Skin of body (tissue), 2 donors: Measurements from ENCODE around the gene HECW1. TPM values are rescaled to one million over a fixed set of nuclear protein-coding genes. Genes with fewer than 3 reads are reported as not detected.

Experiments
- DNase-seq: peaks from one replicate; lab custom pipeline; 2025; lab: John Stamatoyannopoulos, UW
- total RNA-seq: library from RNA; depleted of rRNA; stranded (reverse); fragments of >200 nt; gene quantifications from one replicate; pipeline ENCODE4 v1.2.3, GENCODE V29; 2014

HECW1 gene
- total RNA-seq, 1 donor from 2014 or later = 1.8 TPM

DNA sequence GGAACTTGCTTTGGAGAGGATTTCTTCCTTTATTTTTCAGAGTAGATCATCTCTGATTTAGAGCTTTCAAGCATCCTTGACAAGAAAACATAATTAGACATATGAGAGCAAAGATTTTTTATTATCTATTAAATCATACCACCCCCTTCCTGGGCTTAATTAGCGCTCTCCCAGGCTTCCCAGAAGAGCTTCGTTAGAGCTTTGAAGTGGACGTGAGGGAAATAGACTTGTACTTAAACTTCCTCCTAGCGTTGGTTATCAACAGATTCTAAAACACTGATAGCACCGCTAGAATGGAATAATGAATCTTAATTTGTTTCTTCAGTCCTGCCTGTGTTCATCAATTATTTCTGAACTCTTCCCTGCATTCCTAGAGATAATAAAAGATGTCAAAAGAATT lies 296.5 kb downstream of the HECW1 start:
- DNase-seq = no peak

DNA sequence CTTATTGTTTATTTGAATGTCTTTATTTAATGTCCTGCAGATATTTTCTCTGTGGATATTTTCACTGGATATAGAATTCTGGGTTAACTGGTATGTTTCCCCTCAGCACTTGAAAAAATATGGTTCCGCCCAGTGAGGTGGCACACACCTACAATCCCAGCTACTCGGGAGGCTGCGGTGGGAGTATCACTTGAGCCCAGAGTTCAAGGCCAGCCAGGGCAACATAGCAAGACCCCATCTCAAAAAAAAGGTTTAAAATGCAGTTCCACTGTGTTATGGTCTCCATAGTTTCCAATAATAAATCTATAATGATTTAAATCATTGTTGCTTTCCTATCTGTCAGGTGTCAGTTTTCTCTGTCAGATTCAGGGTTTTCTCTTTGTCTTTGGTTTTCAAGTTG lies 305.0 kb downstream of the HECW1 start:
- no peak for DNase-seq

DNA sequence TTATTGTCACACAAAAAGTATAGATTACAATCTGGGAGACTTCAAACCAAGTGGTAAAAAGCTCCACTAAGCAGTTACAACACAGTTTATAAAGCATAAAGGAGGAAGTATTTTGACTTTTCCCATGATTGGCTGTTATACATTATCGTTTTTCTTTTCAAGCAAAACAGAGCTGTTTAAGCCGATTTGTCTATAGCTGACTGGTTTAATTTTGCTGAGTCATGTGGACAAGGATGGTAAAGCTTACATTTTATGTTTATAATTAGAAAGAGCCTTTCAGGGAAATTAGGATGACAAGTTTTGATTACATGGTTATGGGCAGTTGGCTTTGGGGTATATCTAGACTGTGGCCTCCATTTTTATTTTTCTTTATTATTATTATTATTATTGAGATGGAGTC lies 318.0 kb downstream of the HECW1 start:
- DNase-seq = no peak

DNA sequence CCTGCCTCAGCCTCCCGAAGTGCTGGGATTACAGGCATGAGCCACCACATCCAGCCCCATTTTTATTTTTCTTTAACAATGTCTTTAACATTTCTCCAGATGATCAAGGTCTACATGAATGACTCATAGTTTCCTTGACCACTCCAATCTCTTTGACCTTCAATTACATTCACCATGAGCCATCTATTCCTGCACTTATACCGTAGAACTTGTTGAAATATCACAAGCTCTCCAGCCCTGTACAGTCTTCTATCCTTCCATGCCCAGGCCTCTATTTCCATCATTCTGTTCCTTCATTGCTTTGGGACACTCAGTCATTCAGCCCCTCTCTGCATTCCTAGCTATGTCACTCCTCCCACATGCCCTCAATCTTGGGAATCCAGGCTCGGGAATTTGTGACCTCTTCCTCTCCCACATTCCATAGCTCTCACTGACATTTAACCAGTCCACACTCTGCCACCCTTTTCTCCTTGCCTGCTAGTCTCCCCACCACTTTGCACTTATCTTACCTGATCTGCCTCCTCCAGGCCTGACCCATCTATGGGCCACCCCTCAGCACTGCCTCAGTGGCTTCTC lies 318.7 kb downstream of the HECW1 start:
- no peak for DNase-seq

DNA sequence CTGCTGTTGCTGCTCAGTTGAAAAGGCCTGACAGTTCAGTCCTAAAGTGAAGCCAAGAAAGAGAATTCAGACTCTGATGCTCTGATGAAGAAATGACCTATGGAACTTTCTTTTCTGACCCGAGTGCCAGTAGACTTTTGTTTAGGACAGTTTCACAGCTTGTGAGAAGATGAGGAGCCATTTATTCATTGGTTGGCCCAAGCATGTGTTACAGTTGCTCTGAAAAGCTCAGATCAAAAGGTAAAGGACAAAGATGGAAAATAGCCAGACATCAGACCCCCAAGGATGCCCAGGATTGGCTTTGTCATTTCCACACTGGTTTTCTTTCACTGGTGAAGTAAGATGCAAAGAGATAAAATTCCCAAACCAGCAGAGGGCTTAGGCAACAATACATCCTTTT lies 321.2 kb downstream of the HECW1 start:
- no peak for DNase-seq

DNA sequence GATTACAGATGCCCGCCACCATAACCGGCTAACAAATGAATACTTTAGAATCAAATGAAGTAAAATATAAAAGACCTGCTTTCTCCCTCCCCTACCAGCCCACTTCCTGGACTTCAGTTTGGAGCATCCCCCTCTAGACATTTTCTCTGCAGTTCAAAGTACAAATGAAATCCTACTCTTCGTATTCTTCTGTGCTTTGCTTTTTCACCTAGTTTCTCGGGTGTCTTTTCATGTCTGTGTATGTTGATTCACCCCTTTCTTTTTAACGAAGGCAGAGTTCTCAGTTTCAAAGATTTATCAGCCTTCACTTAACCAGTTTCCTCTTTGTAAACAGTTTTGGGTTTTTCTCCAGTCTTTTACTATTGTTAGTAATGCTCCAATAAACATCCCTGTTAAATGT lies 324.6 kb downstream of the HECW1 start:
- no peak for DNase-seq

DNA sequence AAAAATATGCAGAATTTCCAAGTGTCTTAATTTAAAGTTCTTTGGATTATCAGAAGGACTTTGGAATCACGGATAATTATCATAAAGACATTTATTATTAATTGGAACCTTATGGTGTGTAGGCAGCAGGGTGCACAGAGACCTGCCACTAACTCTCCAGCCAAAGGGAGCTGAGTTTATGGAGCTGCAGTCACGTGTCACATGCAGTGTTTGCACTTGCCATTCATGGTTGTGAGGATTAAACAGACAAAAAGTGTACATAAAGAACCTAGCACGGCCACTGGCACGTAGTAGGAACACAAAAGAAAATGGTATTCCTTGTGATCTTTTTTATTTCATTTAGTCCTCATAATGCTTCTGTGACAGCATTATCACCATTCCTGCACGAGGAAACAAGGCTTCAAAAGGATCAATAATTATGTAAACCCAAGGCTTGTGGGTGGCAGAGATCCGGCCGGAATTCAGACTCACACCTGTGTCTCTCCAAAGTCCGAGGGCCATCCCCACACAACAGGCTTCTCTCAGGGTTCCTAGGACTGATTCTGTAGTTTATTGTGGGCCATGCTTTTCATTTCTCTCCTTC lies 326.5 kb downstream of the HECW1 start:
- no peak for DNase-seq

DNA sequence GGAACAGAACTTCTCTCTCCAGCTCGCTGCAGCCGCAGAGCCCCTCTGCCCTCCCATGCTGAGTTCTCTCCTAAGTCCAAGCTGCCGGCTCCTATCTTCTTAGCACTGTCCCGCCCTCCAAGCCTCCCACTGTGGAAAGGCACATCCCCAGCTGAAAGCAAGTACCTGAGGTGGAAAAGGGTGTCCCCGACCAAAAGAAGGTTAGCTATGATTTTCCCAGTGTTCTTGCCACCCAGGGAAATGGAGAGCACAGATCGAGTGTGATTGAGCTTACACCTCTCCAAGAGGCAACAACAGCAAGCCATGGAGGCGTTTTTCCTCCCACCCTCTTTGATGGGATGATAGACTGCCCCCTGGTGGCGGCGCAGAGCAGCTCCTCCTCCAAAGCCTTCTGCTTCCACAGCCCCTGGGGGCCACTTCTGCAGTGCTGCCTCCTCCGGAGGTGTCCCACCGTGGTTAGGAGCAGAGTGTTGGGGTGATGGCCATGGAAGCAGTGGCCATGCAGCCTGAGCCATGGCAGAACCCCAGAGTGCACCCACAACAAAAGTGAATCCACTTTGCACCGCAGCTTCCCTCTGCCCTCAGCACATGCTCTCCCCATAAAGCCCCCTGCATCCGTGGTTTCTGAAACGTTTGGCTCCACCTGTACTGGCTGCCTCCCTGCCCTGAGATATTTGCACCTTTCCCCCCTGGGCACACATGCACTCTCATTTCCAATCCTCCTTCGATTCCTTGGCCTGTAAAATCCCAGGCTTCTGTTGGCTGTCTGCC lies 327.4 kb downstream of the HECW1 start:
- no peak for DNase-seq

DNA sequence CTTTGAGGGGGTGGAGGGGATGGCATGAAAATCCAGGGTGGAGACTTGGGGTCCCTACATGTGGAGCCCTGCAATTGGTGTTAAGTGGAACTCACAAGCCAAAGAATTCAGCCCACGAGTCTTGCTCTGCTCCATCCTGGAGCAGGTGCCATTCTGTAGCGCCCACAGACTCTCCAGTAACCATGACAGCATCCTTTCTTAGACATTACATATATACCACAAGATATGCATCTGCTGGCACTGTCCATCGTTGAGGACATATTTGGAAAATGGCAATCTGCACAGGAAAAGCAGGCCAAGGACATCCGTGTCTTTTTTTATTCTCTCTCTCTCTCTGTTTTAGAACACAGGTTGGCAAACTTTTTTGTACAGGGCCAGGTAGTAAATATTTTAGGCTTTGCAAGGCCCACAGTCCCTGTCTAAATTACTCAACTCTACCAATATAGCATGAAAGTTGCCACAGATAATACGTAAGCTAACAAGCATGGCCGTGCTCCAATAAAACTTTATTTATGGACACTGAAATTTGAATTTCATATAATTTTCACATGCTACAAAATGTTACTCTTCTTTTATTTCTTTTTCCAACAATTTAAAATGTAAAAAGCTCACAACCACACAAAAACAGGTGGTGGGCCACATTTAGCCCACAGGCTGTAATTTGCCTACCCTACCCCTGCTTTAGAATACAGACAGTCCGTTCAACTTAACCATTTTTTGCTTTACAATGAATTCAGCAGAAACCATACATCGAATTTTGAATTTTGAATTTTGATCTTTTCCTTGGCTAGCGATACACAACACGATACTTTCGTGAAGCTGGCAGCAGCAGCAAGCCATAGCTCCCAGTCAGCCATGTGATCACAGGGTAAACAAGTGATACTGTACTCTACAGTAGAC lies 329.0 kb downstream of the HECW1 start:
- no peak for DNase-seq

DNA sequence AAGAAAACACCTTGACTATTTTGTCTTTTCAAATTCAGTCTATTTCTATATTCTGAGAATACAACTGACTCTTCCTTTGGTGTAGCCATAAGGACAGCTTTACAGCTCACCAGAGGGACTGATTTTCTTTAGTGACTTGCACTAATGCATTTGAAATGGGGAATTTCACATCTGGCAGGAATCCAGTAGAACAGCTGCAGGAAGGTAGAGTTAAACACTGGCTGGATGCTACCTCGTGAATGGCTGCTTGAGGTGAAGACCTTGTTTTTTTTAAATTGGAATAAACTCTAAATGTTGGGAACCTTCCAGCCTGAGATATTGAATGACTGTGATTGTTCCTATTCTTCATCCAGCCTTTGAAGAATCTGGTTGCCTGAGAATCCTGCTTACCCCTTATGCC lies 330.9 kb downstream of the HECW1 start:
- DNase-seq = no peak

DNA sequence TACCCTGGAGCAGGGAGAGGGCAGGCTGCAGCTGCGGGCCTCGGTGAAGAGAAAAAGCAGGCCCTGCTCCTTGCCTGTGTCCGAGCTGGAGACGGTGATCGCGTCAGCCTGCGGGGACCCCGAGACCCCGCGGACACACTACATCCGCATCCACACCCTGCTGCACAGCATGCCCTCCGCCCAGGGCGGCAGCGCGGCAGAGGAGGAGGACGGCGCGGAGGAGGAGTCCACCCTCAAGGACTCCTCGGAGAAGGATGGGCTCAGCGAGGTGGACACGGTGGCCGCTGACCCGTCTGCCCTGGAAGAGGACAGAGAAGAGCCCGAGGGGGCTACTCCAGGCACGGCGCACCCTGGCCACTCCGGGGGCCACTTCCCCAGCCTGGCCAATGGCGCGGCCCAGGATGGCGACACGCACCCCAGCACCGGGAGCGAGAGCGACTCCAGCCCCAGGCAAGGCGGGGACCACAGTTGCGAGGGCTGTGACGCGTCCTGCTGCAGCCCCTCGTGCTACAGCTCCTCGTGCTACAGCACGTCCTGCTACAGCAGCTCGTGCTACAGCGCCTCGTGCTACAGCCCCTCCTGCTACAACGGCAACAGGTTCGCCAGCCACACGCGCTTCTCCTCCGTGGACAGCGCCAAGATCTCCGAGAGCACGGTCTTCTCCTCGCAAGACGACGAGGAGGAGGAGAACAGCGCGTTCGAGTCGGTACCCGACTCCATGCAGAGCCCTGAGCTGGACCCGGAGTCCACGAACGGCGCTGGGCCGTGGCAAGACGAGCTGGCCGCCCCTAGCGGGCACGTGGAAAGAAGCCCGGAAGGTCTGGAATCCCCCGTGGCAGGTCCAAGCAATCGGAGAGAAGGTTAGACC lies 332.5 kb downstream of the HECW1 start:
- no peak for DNase-seq

DNA sequence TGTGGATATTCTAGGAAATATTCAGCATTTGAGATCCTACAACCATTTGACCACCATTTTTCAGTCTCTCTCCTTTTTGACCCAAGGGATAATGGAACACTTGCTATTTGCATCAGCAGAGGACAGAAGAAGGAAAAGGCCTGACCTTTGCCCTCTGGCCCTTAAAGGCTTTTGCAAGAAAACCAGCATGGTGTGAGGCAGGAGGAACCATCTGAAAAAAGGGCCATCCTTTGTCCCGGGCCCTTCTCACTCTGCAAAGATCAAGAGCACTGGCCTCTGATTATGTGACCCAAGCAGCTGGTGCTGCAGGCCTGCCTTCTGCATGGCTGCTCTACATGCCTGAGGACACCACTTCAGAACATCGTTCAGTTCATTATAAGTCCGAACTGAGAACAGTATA lies 337.1 kb downstream of the HECW1 start:
- DNase-seq = no peak

DNA sequence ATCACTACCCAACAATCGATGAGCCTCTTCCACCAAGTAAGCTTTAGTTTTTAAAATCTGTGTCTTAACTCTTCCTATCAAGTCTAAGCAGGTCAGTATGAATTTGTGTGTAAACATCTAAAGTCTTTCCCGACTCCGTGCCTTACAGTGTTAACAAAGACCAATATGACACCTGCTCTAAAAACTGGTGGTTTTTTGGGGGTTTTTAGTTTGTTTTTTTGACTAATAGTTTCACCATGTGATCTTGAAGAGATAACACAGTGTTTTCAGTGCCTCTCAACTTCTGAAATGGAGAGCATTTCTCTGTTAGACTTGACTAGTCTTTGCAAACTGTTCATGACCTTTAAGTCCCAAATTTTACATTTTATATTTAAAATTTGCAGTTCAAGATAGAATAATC lies 338.4 kb downstream of the HECW1 start:
- DNase-seq = no peak

DNA sequence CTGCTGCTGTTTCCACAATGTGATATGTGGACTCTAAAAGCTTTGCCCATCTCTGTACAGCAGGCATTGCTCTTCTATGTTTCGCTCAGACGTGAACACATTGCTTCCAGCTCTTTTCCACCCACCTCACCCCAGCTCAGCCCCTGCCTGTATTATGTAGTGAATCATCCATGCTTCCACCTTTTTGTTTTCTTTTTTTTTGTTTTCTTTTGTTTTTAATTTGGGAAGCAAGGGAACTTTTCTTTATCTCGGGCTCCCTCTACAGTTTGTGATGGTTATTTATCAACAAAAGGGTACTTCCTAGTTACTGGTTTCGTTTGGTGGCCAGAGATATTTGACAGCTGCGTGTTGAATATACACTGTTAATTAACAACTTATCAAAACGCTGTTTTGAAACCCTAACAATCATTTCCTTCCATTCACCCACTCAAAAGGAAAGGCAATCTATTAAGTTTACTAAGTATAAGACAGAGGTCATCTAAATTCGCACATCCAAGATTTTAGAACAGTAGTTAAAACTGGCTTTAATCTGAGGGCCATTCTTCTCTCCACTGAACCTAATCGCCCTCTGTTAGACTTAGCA lies 342.6 kb downstream of the HECW1 start:
- DNase-seq = no peak

DNA sequence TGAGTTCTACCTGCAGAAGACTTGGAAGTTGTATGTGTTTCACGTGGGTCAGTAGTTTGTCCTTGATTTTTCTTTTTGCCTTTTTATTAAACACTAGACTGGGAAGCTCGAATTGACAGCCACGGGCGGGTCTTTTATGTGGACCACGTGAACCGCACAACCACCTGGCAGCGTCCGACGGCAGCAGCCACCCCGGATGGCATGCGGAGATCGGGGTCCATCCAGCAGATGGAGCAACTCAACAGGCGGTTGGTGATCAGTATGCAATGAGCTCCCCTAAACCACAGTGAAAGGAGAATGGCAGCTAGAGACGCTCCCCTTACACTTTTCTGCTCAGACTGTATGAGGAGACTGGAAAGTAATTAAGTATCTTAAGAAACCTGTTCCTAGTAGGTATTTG lies 343.8 kb downstream of the HECW1 start:
- no peak for DNase-seq

DNA sequence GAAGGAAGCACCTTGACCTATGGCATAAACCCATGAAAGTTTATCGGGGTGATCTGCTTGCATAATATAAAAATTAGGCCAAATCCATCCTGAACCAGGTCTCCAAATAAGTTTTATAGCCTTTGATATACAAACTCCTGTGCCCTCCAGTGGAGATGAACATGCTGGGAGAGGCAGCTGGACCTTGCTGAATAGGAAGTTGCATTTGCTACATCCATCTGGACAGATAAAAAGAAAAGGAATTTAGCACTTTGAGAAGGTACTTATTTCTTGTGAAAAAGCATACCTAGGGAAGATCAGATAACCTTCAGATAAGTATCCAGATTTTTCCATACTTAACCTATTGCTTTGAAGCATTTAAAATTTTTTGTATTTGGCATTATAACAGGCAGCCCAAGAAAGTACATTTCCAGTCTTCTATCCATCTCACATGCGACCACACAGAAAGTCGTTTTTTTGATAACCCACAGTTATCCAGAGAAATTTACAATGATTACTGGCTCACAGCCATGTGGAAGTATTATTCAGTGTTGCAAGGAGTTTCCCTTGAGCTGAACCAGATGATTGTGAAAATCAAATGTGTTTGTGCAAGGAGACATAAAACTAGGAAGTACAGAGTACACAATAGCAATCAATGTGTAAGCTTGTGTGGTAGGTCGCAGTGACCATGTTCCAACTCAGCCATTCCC lies 346.0 kb downstream of the HECW1 start:
- no peak for DNase-seq

DNA sequence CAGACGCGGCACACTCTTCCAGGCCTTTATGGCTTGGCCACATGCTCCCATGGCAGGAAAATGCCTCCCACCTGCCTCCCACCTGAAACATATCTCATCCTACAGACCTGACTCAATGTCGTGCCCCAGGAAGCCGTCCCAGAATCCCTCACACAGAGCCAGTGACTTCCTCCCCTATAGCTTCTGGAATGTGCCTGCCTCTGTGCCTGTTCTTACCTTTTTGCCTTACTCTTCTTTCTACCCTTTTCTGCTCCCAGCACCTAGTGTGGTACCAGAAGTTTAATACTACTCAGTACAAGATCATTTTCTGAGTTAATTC lies 346.5 kb downstream of the HECW1 start:
- DNase-seq = no peak

DNA sequence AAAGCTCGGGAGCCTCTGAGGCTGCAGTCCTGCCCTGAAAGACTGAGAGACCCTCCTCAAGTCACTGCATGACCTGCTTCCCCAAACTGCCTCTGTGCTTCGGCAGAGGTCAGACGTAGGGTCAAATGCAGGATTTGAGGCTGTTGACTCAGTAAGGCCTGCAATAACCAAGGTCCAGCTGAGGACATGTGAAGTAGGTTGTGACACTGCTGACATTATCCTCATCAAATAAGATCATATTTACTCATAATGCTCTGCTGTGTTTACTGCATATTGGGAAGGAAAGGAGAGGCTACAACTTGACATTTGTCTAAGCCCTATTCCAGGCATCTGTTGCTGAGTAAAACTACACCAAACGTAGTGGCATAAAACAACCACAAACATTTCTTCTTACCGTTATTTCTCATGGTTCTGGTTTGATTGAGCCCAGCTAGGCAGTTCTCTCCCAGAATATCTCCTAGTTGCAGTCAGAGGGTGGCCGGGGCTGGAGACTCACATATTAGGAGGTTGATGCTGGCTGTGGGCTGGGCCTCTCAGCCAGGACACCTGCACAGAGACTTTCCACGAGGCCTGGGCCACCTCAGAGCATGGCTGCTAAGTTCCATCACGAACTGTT lies 348.4 kb downstream of the HECW1 start:
- DNase-seq = no peak

DNA sequence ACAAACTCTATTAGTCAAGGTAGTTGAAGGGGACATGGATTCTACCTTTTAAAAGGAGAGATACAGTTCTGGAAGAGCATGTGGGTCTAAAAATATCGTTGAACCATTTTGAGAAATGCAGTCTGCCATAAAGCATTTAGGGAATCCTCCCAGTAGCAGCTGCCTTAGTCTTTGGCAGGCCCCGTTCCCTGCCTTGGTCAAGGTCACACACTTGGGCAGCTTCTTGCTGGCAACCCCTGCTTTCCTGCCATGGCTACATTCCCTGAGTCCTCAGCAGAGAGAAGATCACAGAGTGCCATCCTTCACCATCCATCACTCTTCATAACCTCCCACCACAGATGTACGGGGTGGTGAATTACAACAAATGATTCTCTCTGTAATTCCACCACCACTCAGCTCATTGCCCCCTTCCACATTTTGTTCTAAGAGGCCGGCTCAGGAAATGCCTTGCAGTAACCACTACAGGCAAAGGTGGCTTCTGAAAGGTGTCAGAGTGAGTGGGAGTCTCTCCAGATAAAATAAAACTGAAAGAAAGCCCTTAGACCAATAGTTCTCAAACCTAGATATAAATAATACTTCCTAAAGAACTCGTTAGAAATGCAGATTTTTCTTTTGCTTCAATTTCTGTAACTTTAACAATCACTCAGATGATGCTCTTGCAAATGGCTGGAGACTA lies 349.0 kb downstream of the HECW1 start:
- DNase-seq = no peak
